Activated CD4-positive, alpha-beta memory T cell treated with anti-CD3 and anti-CD28 coated beads for 36 hours (primary cell): ENCODE measurements around the gene KCND2. TPM values are rescaled to one million over a fixed set of nuclear protein-coding genes. Genes with fewer than 3 reads are reported as not detected.

ENCODE experiments used
- CTCF ChIA-PET: fragments of 350-600 bp; sonication (Branson Sonifier 250); formaldehyde crosslinking; loops from one replicate; lab custom pipeline; 2021; ENCODE audit warnings: antibody characterized with exemption, inconsistent platforms; lab: Charles Lee
- POLR2A ChIA-PET: fragments of 350-600 bp; sonication (Branson Sonifier 250); formaldehyde crosslinking; loops from one replicate; lab custom pipeline; 2021; ENCODE audit warnings: antibody characterized with exemption; lab: Charles Lee
- DNase-seq: peaks from one replicate; pipeline ENCODE4 v3.0.0-alpha.2; 2020
- H3K27ac Mint-ChIP-seq: one replicate; pipeline ENCODE4 v1.8.0; 2021; ENCODE audit warnings: mixed read lengths
- H3K27me3 Mint-ChIP-seq: one replicate; pipeline ENCODE4 v1.8.0; 2021; ENCODE audit warnings: mixed read lengths
- H3K36me3 Mint-ChIP-seq: one replicate; pipeline ENCODE4 v1.8.0; 2021; ENCODE audit warnings: mixed read lengths
- H3K4me1 Mint-ChIP-seq: one replicate; pipeline ENCODE4 v1.8.0; 2021; ENCODE audit warnings: low read depth, mixed read lengths
- H3K4me3 Mint-ChIP-seq: one replicate; pipeline ENCODE4 v1.8.0; 2021; ENCODE audit warnings: mild to moderate bottlenecking, mixed read lengths
- H3K9me3 Mint-ChIP-seq: one replicate; pipeline ENCODE4 v1.8.0; 2021; ENCODE audit warnings: mixed read lengths
- intact Hi-C: fragments of 100-400 bp; cut with micrococcal nuclease; formaldehyde crosslinking; loops from one replicate; pipeline ENCODE4 v1.15.1; 2023
- total RNA-seq, 2 experiments: library from RNA; stranded (reverse); gene quantifications; one replicate each; pipeline ENCODE4 v1.2.3, GENCODE V29; 2021

Gene KCND2
- total RNA-seq, 2 experiments from 2014 or later = not detected

DNA sequence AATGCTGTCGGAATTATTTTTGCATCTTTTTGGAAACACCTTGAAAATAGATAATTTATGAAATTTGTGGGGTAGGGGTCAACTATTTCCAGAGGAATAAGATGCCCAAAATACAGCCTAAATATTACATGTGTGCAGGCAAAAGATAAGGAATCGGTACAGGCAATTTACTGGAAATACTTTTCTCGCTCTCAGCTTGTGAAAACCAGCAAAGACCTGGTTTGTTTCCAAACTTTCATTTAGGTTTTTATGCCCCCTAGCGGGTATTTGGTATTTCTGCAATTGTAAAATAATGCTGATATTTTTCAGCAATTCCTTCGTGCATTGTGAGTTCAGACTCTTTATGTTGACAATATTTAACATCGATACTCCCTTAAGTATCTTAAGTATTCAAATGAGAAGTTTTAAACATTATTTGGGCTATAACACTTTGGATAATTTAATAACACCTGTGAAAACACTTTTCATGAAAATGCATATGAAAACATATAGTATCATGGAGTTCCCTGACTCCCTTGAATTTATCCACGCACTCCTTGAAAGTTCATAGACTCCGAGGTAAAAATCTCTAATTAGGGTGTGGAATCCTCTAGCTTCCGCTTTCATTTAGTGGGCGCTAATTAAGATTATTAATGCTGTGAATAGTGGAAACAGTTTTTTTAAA lies 452.5 kb downstream of the KCND2 start:
- no peaks in the 10 kb centered on the region for H3K36me3 Mint-ChIP-seq
- H3K4me3 Mint-ChIP-seq = no peak overlapping the region
- no peaks in the 10 kb centered on the region for H3K4me1 Mint-ChIP-seq
- H3K9me3 Mint-ChIP-seq = no peaks in the 10 kb centered on the region
- no peaks in the 10 kb centered on the region for H3K27me3 Mint-ChIP-seq
- intact Hi-C loops = no loop called here
- ChIA-PET POLR2A (no interaction called here), CTCF (interaction anchor here (0.6 to 2.0 kb wide), 5 partner anchors 9 to 1456 kb away, joined by 3 to 7 read pairs (median 5); no protein-coding TSS in a partner anchor)
- H3K27ac Mint-ChIP-seq = no peak overlapping the region
- DNase-seq = no peak

DNA sequence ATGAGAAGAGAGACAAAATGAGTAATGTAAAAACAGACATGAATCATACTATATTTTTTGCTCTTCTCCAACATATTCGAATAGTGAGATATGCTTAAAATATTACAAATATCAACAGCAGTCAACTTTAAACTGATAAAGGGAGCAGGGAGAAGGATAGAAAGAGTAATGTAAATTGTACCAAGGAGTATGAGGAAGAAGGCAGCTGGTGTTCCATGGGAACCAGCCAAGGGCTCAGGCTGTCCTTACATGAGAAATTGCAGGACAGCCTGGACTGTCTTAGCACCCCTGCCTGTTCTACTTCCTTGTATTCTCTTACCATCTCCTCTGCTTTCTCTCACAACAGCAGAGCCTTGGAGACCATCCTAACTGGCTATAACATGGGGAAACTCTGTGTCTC lies 456.3 kb downstream of the KCND2 start:
- no peak for DNase-seq
- ChIA-PET CTCF (no interaction called here), POLR2A (no interaction called here)
- Mint-ChIP-seq H3K36me3 (no peaks in the 10 kb centered on the region), H3K4me3 (no peak overlapping the region), H3K9me3 (no peaks in the 10 kb centered on the region), H3K27ac (no peak overlapping the region), H3K27me3 (peaks cover 2% of the 10 kb centered on the region), H3K4me1 (no peaks in the 10 kb centered on the region)
- intact Hi-C loops = no loop called here

DNA sequence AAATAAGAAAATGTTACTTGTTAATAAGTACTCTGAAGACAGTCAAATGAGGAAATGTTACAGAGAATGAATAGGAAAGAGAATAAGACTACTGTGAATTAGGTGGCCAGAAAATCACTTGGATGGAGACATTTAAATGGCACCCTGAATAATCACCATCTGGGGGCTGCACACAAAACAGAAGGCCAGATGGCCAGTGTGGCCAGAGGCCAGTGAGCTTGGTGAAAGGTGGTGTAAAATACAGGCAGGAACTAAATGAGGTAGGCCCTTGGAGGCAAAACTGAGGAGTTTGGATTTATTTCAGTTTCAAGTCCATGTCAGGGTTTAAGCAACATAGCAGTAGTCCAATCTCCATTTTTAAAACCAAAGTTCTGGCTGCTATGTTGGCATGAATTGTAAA lies 458.3 kb downstream of the KCND2 start:
- no peaks in the 10 kb centered on the region for H3K4me1 Mint-ChIP-seq
- no peaks in the 10 kb centered on the region for H3K9me3 Mint-ChIP-seq
- H3K27ac Mint-ChIP-seq = no peak overlapping the region
- H3K36me3 Mint-ChIP-seq = no peaks in the 10 kb centered on the region
- H3K27me3 Mint-ChIP-seq = peaks cover 4% of the 10 kb centered on the region
- intact Hi-C loops = no loop called here
- CTCF ChIA-PET = no interaction called here
- H3K4me3 Mint-ChIP-seq = no peak overlapping the region
- no peak for DNase-seq
- POLR2A ChIA-PET = no interaction called here

DNA sequence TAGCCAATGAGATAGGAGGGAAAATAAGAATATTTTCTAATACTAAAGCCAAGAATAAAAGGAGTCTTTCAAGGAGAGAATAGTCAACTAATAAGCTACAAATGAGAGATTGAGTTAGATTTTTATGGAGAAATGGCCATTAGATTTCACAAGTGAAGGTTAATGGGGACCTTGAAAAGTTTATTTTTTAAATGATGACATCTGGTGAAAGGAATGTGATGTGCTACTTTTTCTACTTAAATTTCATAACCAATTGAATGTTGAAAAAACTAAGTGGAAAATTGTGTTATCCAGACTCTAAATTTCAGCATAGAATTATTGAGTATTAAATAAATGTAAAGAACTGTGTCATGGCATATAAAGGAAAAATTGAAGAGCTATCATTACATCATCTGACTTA lies 459.3 kb downstream of the KCND2 start:
- no peak overlapping the region for H3K27ac Mint-ChIP-seq
- ChIA-PET POLR2A (no interaction called here), CTCF (no interaction called here)
- peaks cover 4% of the 10 kb centered on the region for H3K27me3 Mint-ChIP-seq
- DNase-seq = no peak
- no peaks in the 10 kb centered on the region for H3K4me1 Mint-ChIP-seq
- no peaks in the 10 kb centered on the region for H3K36me3 Mint-ChIP-seq
- intact Hi-C loops = no loop called here
- no peak overlapping the region for H3K4me3 Mint-ChIP-seq
- no peaks in the 10 kb centered on the region for H3K9me3 Mint-ChIP-seq

DNA sequence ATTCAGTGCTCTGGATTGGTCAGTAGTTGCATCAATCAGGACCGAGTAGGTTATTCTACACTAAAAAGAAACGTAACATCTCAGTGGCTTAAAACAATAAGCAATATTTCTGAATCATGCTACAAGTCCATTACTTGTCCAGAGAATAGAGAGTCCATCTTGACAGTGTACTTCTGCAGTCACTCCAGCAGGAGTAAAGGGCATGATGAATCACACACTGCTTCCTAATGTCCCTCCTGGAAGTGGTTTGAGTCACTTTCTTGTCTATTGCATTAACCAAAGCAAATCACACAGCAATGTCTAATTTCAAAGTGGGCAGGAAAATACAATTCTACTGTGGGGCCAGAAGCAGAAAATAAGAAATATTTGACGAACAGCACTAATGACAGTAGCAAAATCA lies 460.2 kb downstream of the KCND2 start:
- ChIA-PET CTCF (no interaction called here), POLR2A (no interaction called here)
- H3K27ac Mint-ChIP-seq = no peak overlapping the region
- no peak overlapping the region for H3K4me3 Mint-ChIP-seq
- no peaks in the 10 kb centered on the region for H3K9me3 Mint-ChIP-seq
- H3K27me3 Mint-ChIP-seq = peaks cover 4% of the 10 kb centered on the region
- intact Hi-C loops = no loop called here
- H3K4me1 Mint-ChIP-seq = no peaks in the 10 kb centered on the region
- DNase-seq = no peak
- H3K36me3 Mint-ChIP-seq = no peaks in the 10 kb centered on the region

DNA sequence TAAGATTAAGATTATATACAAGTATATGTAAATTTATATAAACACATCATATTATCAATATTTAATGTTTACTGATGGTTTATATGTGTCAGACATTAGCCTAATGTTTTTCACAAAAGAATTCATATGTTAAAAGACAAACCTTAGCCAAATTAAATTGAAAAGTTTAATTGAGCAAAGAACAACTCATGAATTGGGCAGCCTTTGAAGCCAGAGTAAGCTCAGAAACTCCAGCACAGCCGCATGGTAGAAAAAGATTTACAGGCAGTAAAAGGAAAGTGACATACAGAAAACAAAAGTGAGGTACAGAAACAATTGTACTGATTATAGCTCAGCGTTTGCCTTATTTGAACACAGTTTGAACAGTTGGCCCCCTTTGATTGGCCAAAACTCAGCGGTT lies 460.9 kb downstream of the KCND2 start:
- Mint-ChIP-seq H3K36me3 (no peaks in the 10 kb centered on the region), H3K4me1 (no peaks in the 10 kb centered on the region), H3K27me3 (peaks cover 4% of the 10 kb centered on the region), H3K27ac (no peak overlapping the region), H3K9me3 (no peaks in the 10 kb centered on the region), H3K4me3 (no peak overlapping the region)
- DNase-seq = no peak
- intact Hi-C loops = no loop called here
- POLR2A ChIA-PET = no interaction called here
- CTCF ChIA-PET = interaction anchor here (1.3 kb wide), 1 partner anchor 8 kb away, joined by 5 read pairs; no protein-coding TSS in a partner anchor

DNA sequence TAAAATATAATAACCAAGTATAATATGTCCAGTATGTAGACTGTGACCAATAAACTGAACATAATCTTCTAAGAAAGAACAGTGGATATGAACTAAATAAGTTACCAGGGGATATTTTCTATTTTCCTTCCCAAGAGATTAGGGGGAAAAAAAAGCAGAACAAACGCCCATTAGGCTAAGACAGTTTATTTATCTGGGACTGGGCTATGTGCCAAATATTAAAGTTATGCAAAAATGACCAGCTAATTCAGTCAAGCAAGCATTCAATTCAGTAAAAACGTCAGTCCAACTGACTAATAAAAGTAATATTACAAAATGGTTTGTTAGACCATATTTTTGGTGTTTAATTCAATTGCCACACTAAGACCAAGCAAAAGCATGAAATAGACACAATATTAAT lies 462.8 kb downstream of the KCND2 start:
- Mint-ChIP-seq H3K9me3 (no peaks in the 10 kb centered on the region), H3K36me3 (no peaks in the 10 kb centered on the region), H3K27ac (no peak overlapping the region), H3K4me3 (no peak overlapping the region), H3K4me1 (no peaks in the 10 kb centered on the region), H3K27me3 (peaks cover 2% of the 10 kb centered on the region)
- ChIA-PET POLR2A (no interaction called here), CTCF (no interaction called here)
- DNase-seq = no peak
- intact Hi-C loops = no loop called here

DNA sequence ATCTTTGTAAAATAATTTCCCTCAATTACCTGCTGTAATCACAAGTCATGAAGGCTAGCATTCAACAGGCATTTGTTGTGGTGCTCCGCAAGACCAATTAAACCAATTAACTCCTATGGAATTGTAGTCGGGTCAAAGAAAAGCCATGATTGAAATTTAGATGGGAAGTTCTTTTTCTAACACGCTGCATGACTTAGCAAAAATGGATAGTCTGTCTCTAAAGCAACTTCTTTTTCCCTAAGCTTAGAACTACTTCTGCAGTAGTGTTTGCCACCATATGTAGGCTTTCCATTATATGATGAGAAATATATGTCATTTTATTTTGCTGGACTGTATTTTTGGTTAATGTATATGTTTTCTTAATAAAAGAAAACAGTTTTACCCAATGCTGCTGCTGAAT lies 465.8 kb downstream of the KCND2 start:
- intact Hi-C loops = no loop called here
- Mint-ChIP-seq H3K4me1 (no peaks in the 10 kb centered on the region), H3K9me3 (no peaks in the 10 kb centered on the region), H3K27me3 (peaks cover 7% of the 10 kb centered on the region), H3K36me3 (no peaks in the 10 kb centered on the region), H3K27ac (no peak overlapping the region), H3K4me3 (no peak overlapping the region)
- no peak for DNase-seq
- POLR2A ChIA-PET = no interaction called here
- CTCF ChIA-PET = no interaction called here

DNA sequence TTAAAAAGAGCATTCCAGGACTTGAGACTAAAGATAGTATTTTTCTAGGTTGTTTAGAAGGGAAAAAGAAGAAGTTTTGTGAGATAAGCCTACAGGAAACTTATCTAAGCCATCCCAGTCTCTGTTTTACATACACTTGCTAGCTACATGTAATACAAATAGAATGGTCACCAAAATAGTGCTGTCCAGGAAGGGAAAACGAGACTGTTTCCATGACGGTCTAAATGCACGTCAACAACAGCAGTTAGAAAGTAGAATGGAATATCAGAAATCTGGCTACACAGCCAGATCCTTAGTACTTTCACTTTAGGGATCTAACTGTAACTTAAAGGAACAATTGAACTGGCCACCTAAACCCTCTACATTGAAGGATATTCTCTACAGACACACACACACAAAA lies 467.4 kb downstream of the KCND2 start:
- POLR2A ChIA-PET = no interaction called here
- Mint-ChIP-seq H3K4me1 (no peaks in the 10 kb centered on the region), H3K4me3 (no peak overlapping the region), H3K9me3 (no peaks in the 10 kb centered on the region), H3K27ac (no peak overlapping the region), H3K36me3 (no peaks in the 10 kb centered on the region), H3K27me3 (peaks cover 5% of the 10 kb centered on the region)
- CTCF ChIA-PET = no interaction called here
- intact Hi-C loops = no loop called here
- DNase-seq = no peak

DNA sequence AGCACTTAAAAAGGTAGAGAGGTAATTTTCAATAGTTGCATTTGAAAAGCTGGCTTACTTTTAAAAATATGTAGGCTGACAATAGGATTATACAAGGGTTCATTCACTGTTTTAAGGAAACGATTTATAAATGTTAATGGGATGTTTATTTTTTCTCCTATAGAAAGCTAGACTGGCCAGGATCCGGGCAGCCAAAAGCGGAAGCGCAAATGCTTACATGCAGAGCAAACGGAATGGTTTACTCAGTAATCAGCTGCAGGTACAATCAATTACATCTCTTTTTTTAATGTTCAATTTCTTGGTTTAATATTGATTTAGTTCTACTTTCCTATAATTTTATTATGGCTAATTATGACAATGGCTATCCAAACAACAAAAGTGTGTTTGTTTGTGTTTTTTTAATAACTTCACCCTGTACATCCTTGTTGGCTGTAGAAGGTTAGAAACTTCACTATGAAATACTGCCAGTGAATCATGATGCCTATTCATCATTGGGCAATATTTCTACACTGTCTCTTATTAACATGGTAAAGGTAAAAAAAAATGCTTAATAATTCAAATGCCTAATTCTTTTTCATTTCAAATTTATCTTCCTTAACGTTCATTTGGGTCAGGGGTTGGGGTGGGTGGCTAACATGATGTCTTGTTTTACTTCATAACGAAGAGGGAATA lies 468.5 kb downstream of the KCND2 start:
- Mint-ChIP-seq H3K4me1 (no peaks in the 10 kb centered on the region), H3K27me3 (peaks cover 5% of the 10 kb centered on the region), H3K9me3 (no peaks in the 10 kb centered on the region), H3K36me3 (no peaks in the 10 kb centered on the region), H3K4me3 (no peak overlapping the region), H3K27ac (no peak overlapping the region)
- ChIA-PET POLR2A (no interaction called here), CTCF (no interaction called here)
- no peak for DNase-seq
- intact Hi-C loops = no loop called here

DNA sequence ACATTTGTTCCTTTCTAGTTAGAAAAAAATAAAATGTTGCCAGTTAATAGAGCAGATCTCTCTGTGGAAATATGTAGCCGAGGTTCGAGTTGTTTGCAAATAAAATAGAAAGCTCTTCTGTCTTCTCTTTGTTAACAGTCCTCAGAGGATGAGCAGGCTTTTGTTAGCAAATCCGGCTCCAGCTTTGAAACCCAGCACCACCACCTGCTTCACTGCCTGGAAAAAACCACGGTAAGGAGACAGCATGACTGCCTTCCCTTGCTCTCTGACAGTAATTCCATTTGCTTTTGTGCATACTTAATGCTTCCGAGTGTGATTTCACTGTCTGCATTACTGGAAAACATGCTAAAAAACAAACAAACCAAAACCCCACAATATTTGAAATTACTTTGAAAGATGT lies 469.4 kb downstream of the KCND2 start:
- Mint-ChIP-seq H3K4me3 (no peak overlapping the region), H3K9me3 (no peaks in the 10 kb centered on the region), H3K27ac (no peak overlapping the region), H3K36me3 (no peaks in the 10 kb centered on the region), H3K4me1 (no peaks in the 10 kb centered on the region), H3K27me3 (peaks cover 5% of the 10 kb centered on the region)
- intact Hi-C loops = no loop called here
- POLR2A ChIA-PET = no interaction called here
- CTCF ChIA-PET = no interaction called here
- no peak for DNase-seq

DNA sequence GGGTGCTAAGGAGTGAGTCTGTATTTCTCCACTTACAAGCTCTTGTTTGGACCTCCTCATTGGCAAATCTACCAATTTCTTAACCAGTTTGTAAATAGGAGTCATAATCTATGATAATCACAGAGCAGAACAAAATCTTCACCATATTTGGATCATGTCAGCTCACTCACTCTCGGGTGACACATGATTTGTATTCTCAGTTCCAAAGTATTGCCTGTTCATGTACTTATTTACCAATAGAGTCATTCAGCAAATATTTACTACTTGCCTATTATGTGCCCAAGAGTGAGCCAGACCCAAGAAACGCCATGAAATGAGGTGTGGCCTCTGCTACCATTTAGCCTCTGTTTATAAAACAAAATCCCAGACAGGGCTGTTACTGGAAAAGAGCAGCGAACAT lies 470.2 kb downstream of the KCND2 start:
- no peak for DNase-seq
- peaks cover 5% of the 10 kb centered on the region for H3K27me3 Mint-ChIP-seq
- no peaks in the 10 kb centered on the region for H3K4me1 Mint-ChIP-seq
- ChIA-PET POLR2A (no interaction called here), CTCF (no interaction called here)
- intact Hi-C loops = no loop called here
- no peaks in the 10 kb centered on the region for H3K9me3 Mint-ChIP-seq
- H3K27ac Mint-ChIP-seq = no peak overlapping the region
- no peaks in the 10 kb centered on the region for H3K36me3 Mint-ChIP-seq
- no peak overlapping the region for H3K4me3 Mint-ChIP-seq

DNA sequence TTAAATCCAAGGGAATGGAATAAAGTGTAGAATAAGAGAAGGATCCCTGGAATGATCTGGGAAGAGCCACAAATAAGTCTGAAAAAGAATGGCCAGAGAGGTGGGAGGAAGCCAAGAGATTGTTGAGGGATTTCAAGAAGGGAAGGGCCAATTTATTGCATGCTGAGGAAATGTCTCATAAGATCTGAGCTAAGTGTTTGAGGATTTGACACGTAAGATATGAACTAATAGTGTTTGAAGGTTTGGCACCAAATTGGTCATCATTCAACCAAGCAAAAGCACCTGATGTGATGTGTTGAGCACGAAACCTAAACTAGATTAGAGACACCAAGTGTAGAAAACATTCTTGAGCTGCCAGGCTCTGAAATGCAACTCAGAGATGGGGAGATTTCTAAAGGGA lies 487.1 kb downstream of the KCND2 start:
- intact Hi-C loops = no loop called here
- no peaks in the 10 kb centered on the region for H3K36me3 Mint-ChIP-seq
- CTCF ChIA-PET = no interaction called here
- H3K4me3 Mint-ChIP-seq = no peak overlapping the region
- POLR2A ChIA-PET = no interaction called here
- DNase-seq = no peak
- no peaks in the 10 kb centered on the region for H3K27me3 Mint-ChIP-seq
- no peaks in the 10 kb centered on the region for H3K9me3 Mint-ChIP-seq
- no peak overlapping the region for H3K27ac Mint-ChIP-seq
- H3K4me1 Mint-ChIP-seq = no peaks in the 10 kb centered on the region
